HCT116 (cell line): ENCODE data around the gene NACC2. TPM values are rescaled to one million over a fixed set of nuclear protein-coding genes. Genes with fewer than 3 reads are reported as not detected.

ENCODE experiments used
- ATAC-seq: fragments of 200-7000 bp; cut with Tn5 transposase; 2 replicates; pipeline ENCODE4 v1.9.1; 2020; ENCODE audit warnings: mild to moderate bottlenecking, moderate library complexity
- BruUV-seq: library from RNA; stranded (reverse); fragments of 400-500 nt; replicated peaks from 2 replicates; lab custom pipeline; 2021; lab: Mats Ljungman, UMichigan
- CTCF ChIA-PET: fragments of 300-600 bp; sonication (Branson Sonifier 250); formaldehyde crosslinking; loops from one replicate; lab custom pipeline; 2021; ENCODE audit warnings: antibody characterized with exemption; lab: Charles Lee
- POLR2A ChIA-PET: fragments of 300-600, 350-600 bp; sonication (Branson Sonifier 250); formaldehyde crosslinking; loops from one replicate; lab custom pipeline; 2021; ENCODE audit warnings: antibody characterized with exemption; lab: Charles Lee
- RAD21 ChIA-PET, 2 experiments: fragments of 300-600 bp; sonication (Branson Sonifier 250); formaldehyde crosslinking; loops; one replicate each; lab custom pipeline; 2023; ENCODE audit warnings: low total read pairs in 2 of 2; ENCODE audit not compliant: uncharacterized antibody in 2 of 2, unreplicated experiment in 2 of 2, low non-redundant PET in 1 of 2; lab: Charles Lee
- DNase-seq: peaks from one replicate; pipeline ENCODE4 v3.0.0-alpha.2; 2010; ENCODE audit warnings: low read depth, low spot score
- H2AFZ ChIP-seq: fragments of 200-600 bp; shearing (Covaris generic), sonication (generic); 2 replicates; pipeline ENCODE4 v1.6.1; 2017; ENCODE audit warnings: low read depth, mixed run types, mixed read lengths, antibody characterized with exemption, low read length; ENCODE audit not compliant: poor library complexity, severe bottlenecking
- H3K27ac ChIP-seq: 2 replicates; pipeline ENCODE4 v1.5.1; 2012; ENCODE audit warnings: low read depth, low read length
- H3K27me3 ChIP-seq: fragments of 200-600 bp; sonication (generic); 2 replicates; pipeline ENCODE4 v1.6.1; 2016; ENCODE audit warnings: mixed run types, low read length, mixed read lengths; ENCODE audit not compliant: insufficient read depth
- H3K36me3 ChIP-seq, 2 experiments: fragments of 200-500 bp in 1 of 2; fragments of 200-600 bp in 1 of 2; sonication (Bioruptor generic) in 1 of 2; sonication (generic) in 1 of 2; 2 replicates each; pipeline versions ENCODE4 v1.5.1 to v1.6.1; 2014 to 2016; ENCODE audit warnings: low read length in 2 of 2, inconsistent platforms in 1 of 2, mixed read lengths in 1 of 2, mixed run types in 1 of 2; ENCODE audit not compliant: insufficient read depth in 2 of 2, control insufficient read depth in 1 of 2
- H3K4me1 ChIP-seq, 2 experiments: fragments of 200-600 bp in 1 of 2; sonication (generic) in 1 of 2; 2 replicates each; pipeline versions ENCODE4 v1.5.1 to v1.6.1; 2012 to 2017; ENCODE audit warnings: low read length in 2 of 2, inconsistent platforms in 1 of 2, mild to moderate bottlenecking in 1 of 2, mixed read lengths in 1 of 2, mixed run types in 1 of 2, moderate library complexity in 1 of 2; ENCODE audit not compliant: insufficient read depth in 2 of 2, control insufficient read depth in 1 of 2
- H3K4me2 ChIP-seq: fragments of 200-600 bp; sonication (generic); 2 replicates; pipeline ENCODE4 v1.6.1; 2017; ENCODE audit warnings: mixed run types, low read length, mixed read lengths
- H3K4me3 ChIP-seq, 2 experiments: fragments of 200-600 bp in 1 of 2; sonication (generic) in 1 of 2; replicated peaks in 1 of 2; 2 replicates each; pipeline ENCODE4 v1.5.1; 2011 to 2016; ENCODE audit warnings: low read length in 2 of 2, control low read depth in 1 of 2, low read depth in 1 of 2, mild to moderate bottlenecking in 1 of 2, mixed read lengths in 1 of 2, mixed run types in 1 of 2
- H3K79me2 ChIP-seq: fragments of 200-600 bp; sonication (generic); 2 replicates; pipeline ENCODE4 v1.6.1; 2017; ENCODE audit warnings: mild to moderate bottlenecking, mixed run types, low read length, moderate library complexity, mixed read lengths; ENCODE audit not compliant: insufficient read depth
- H3K9ac ChIP-seq: fragments of 200-600 bp; sonication (generic); 2 replicates; pipeline ENCODE4 v1.6.1; 2016; ENCODE audit warnings: low read length, mixed read lengths
- H3K9me2 ChIP-seq: fragments of 200-600 bp; sonication (generic), shearing (Covaris generic); 2 replicates; pipeline ENCODE4 v1.6.1; 2017; ENCODE audit warnings: mixed run types, mild to moderate bottlenecking, moderate library complexity; ENCODE audit not compliant: insufficient read depth
- H3K9me3 ChIP-seq, 2 experiments: fragments of 200-500 bp in 1 of 2; fragments of 200-600 bp in 1 of 2; sonication (Bioruptor generic) in 1 of 2; sonication (generic) in 1 of 2; 2 replicates each; pipeline ENCODE4 v1.6.1; 2014 to 2017; ENCODE audit warnings: low read length in 2 of 2, mixed read lengths in 2 of 2, inconsistent platforms in 1 of 2, low read depth in 1 of 2, mild to moderate bottlenecking in 1 of 2, mixed run types in 1 of 2, moderate library complexity in 1 of 2; ENCODE audit not compliant: control insufficient read depth in 1 of 2, insufficient read depth in 1 of 2
- H4K20me1 ChIP-seq: fragments of 200-600 bp; sonication (generic), shearing (Covaris generic); 2 replicates; pipeline ENCODE4 v1.6.1; 2017; ENCODE audit warnings: mixed run types, mild to moderate bottlenecking, moderate library complexity; ENCODE audit not compliant: insufficient read depth
- EGR1 ChIP-seq: IDR thresholded peaks from 2 replicates; pipeline ENCODE4 v1.6.1; 2012; ENCODE audit warnings: low read depth
- ELF1 ChIP-seq: IDR thresholded peaks from 2 replicates; pipeline ENCODE4 v1.6.1; 2012; ENCODE audit warnings: low read depth, borderline replicate concordance
- EZH2 ChIP-seq: fragments of 200-600 bp; sonication (generic); IDR thresholded peaks from 2 replicates; pipeline ENCODE4 v1.6.1; 2017; ENCODE audit warnings: antibody characterized with exemption, mixed run types
- JUND ChIP-seq: IDR thresholded peaks from 2 replicates; pipeline ENCODE4 v1.6.1; 2012
- POLR2AphosphoS5 ChIP-seq: IDR thresholded peaks from 2 replicates; pipeline ENCODE4 v1.6.1; 2011; ENCODE audit warnings: mild to moderate bottlenecking, low read depth, low read length, moderate library complexity
- REST ChIP-seq: IDR thresholded peaks from 2 replicates; pipeline ENCODE4 v1.6.1; 2012; ENCODE audit warnings: low read depth
- TCF7L2 ChIP-seq: IDR thresholded peaks from 2 replicates; pipeline ENCODE4 v1.7.0; 2011; ENCODE audit warnings: borderline replicate concordance, inconsistent platforms; ENCODE audit not compliant: insufficient read depth, insufficient read length; ENCODE audit errors: extremely low read depth
- ZNF274 ChIP-seq: fragments of 200-500 bp; sonication (Bioruptor generic); IDR thresholded peaks from 2 replicates; pipeline ENCODE4 v1.6.1; 2014; ENCODE audit warnings: mild to moderate bottlenecking, low read depth, low read length, inconsistent platforms
- intact Hi-C: fragments of 100-400 bp; cut with micrococcal nuclease; formaldehyde crosslinking; loops from 2 replicates; pipeline ENCODE4 v1.10.0; 2022
- total RNA-seq: library from RNA; stranded (reverse); gene quantifications from one replicate; pipeline ENCODE4 v1.2.1, GENCODE V29; 2021; ENCODE audit not compliant: unreplicated experiment

Gene NACC2
- total RNA-seq, 1 experiment from 2014 or later, result 27.8 TPM

- Histone ChIP-seq H3K27me3 (no peaks in the 10 kb centered on the region), H3K36me3 (no peaks in the 10 kb centered on the region), H3K9me3 (no peaks in the 10 kb centered on the region), H4K20me1 (no peaks in the 10 kb centered on the region), H3K4me3 (no peak overlapping the region), H3K4me1 (peaks cover 3 to 19% of the 10 kb centered on the region in 2 experiments; a peak in 3 of 4 replicates), H3K9ac (no peak overlapping the region), H3K9me2 (no peaks in the 10 kb centered on the region), H3K79me2 (no peaks in the 10 kb centered on the region), H3K27ac (no peak overlapping the region), H3K4me2 (peak overlapping the region; percentile 23), H2AFZ (no peak overlapping the region)
- POLR2A ChIA-PET, result no interaction called here
- TF ChIP-seq REST, result no peak
- no peak for TF ChIP-seq EGR1
- TF ChIP-seq JUND, result no peak
- no peak for TF ChIP-seq ZNF274
- no peak for TF ChIP-seq POLR2AphosphoS5
- no peak for TF ChIP-seq ELF1
- TF ChIP-seq TCF7L2, result no peak
- no peak for TF ChIP-seq EZH2
- RAD21 ChIA-PET, result no interaction called here
- no peak; the same call in 1 of the 2 replicates for ATAC-seq
- no TSS peak for BruUV-seq
- no peak for DNase-seq
- intact Hi-C loops, result loop anchor here (2.0 kb wide), 1 partner anchor 151 kb away; no protein-coding TSS in a partner anchor
- CTCF ChIA-PET, result no interaction called here
Observed at GRCh38 chr9:136131629-136132511, 36.8 kb upstream of the NACC2 start.
